Measurements from ENCODE around the gene PPM1H.

Gene PPM1H

GRCh38 chr12:62649412-62650138 lies 285.4 kb downstream of the PPM1H start:
- POLR2A ChIA-PET (ENCODE audit: low non-redundant PET) = no interaction called here
- TF ChIP-seq CTCF (conservative IDR thresholded peaks at IDR 0.05; ENCODE audit: low read depth) = no peak
- CTCF ChIA-PET = interaction anchor here (0.6 to 0.8 kb wide), 2 partner anchors 41 to 48 kb away, joined by 3 to 8 read pairs; no protein-coding TSS in a partner anchor
- H3K27ac ChIP-seq = no peak overlapping the region
- no peak for DNase-seq (ENCODE audit: low spot score)

GRCh38 chr12:62647586-62647985 lies 287.4 kb downstream of the PPM1H start:
- H3K27ac ChIP-seq = no peak overlapping the region
- ChIA-PET POLR2A (ENCODE audit: low non-redundant PET) (no interaction called here), CTCF (no interaction called here)
- no peak for TF ChIP-seq CTCF (conservative IDR thresholded peaks at IDR 0.05; ENCODE audit: low read depth)
- no peak for DNase-seq (ENCODE audit: low spot score)

GRCh38 chr12:62646566-62646965 lies 288.4 kb downstream of the PPM1H start:
- no peak for DNase-seq (ENCODE audit: low spot score)
- no peak for TF ChIP-seq CTCF (conservative IDR thresholded peaks at IDR 0.05; ENCODE audit: low read depth)
- ChIA-PET CTCF (no interaction called here), POLR2A (ENCODE audit: low non-redundant PET) (no interaction called here)
- H3K27ac ChIP-seq = no peak overlapping the region

GRCh38 chr12:62643486-62643885 lies 291.5 kb downstream of the PPM1H start:
- CTCF ChIA-PET = no interaction called here
- POLR2A ChIA-PET (ENCODE audit: low non-redundant PET) = interaction anchor here (0.6 kb wide), 1 partner anchor 15 kb away, joined by 6 read pairs; no protein-coding TSS in a partner anchor
- no peak overlapping the region for H3K27ac ChIP-seq
- TF ChIP-seq CTCF (conservative IDR thresholded peaks at IDR 0.05; ENCODE audit: low read depth) = no peak
- DNase-seq (ENCODE audit: low spot score) = no peak

GRCh38 chr12:62642486-62642885 lies 292.5 kb downstream of the PPM1H start:
- H3K27ac ChIP-seq = no peak overlapping the region
- POLR2A ChIA-PET (ENCODE audit: low non-redundant PET) = no interaction called here
- CTCF ChIA-PET = interaction anchor here (0.6 kb wide), 1 partner anchor 22 kb away, joined by 3 read pairs; no protein-coding TSS in a partner anchor
- DNase-seq (ENCODE audit: low spot score) = no peak
- TF ChIP-seq CTCF (conservative IDR thresholded peaks at IDR 0.05; ENCODE audit: low read depth) = no peak

GRCh38 chr12:62640910-62641448 lies 294.0 kb downstream of the PPM1H start:
- CTCF ChIA-PET = no interaction called here
- no peak for TF ChIP-seq CTCF (conservative IDR thresholded peaks at IDR 0.05; ENCODE audit: low read depth)
- no peak for DNase-seq (ENCODE audit: low spot score)
- no peak overlapping the region for H3K27ac ChIP-seq
- POLR2A ChIA-PET (ENCODE audit: low non-redundant PET) = interaction anchor here (0.5 kb wide), 1 partner anchor 32 kb away, joined by 3 read pairs; no protein-coding TSS in a partner anchor

Data from RWPE1 (cell line).